Spleen (tissue), 11 donors: ENCODE measurements around the gene MOB3B. TPM values are rescaled to one million over a fixed set of nuclear protein-coding genes. Genes with fewer than 3 reads are reported as not detected.
A peak's percentile ranks its signal among the peaks of the same experiment; 100 is the strongest.

ENCODE experiments used
- DNase-seq: peaks from one replicate; pipeline ENCODE4 v3.0.0-alpha.2; 2020
- H3K27ac ChIP-seq, 8 donors: fragments of 200-600 bp; sonication (generic) in 7 of 8; 1 replicate in 4 of 8; 2 replicates in 4 of 8; pipeline versions ENCODE4 v1.5.0 to v1.8.0; 2016 to 2021; ENCODE audit warnings: inconsistent platforms in 4 of 8, mild to moderate bottlenecking in 4 of 8, moderate library complexity in 1 of 8
- H3K27me3 ChIP-seq, 7 donors: fragments of 200-600 bp; sonication (generic) in 6 of 7; replicated peaks in 1 of 7; 1 replicate in 4 of 7; 2 replicates in 3 of 7; pipeline versions ENCODE4 v1.5.0 to v1.8.0; 2016 to 2021; ENCODE audit warnings: inconsistent platforms in 3 of 7, mild to moderate bottlenecking in 1 of 7
- H3K36me3 ChIP-seq, 6 donors: fragments of 200-600 bp; sonication (generic) in 5 of 6; 1 replicate in 4 of 6; 2 replicates in 2 of 6; pipeline versions ENCODE4 v1.5.0 to v1.8.0; 2016 to 2021; ENCODE audit warnings: inconsistent platforms in 2 of 6
- H3K4me1 ChIP-seq, 6 donors: fragments of 200-600 bp; sonication (generic) in 5 of 6; 1 replicate in 3 of 6; 2 replicates in 3 of 6; pipeline versions ENCODE4 v1.5.0 to v1.8.0; 2016 to 2021; ENCODE audit warnings: inconsistent platforms in 3 of 6
- H3K4me3 ChIP-seq, 8 donors: fragments of 200-600 bp; sonication (generic) in 7 of 8; 1 replicate in 4 of 8; 2 replicates in 4 of 8; pipeline versions ENCODE4 v1.5.0 to v1.8.0; 2016 to 2021; ENCODE audit warnings: inconsistent platforms in 4 of 8, mild to moderate bottlenecking in 4 of 8, moderate library complexity in 2 of 8
- H3K9me3 ChIP-seq, 8 donors: fragments of 200-600 bp; sonication (generic) in 7 of 8; 1 replicate in 4 of 8; 2 replicates in 4 of 8; pipeline versions ENCODE4 v1.5.0 to v1.8.0; 2016 to 2021; ENCODE audit warnings: inconsistent platforms in 4 of 8
- POLR2A ChIP-seq, 3 donors: fragments of 450-650 bp; IDR thresholded peaks; one replicate each; pipeline ENCODE4 v1.5.1; 2017; ENCODE audit warnings: antibody characterized with exemption in 3 of 3, mild to moderate bottlenecking in 1 of 3
- POLR2AphosphoS5 ChIP-seq, 3 donors: sonication (generic); formaldehyde crosslinking; IDR thresholded peaks; one replicate each; pipeline ENCODE4 v1.5.1; 2017; ENCODE audit warnings: antibody characterized with exemption in 3 of 3
- WGBS, 5 donors: extraction: QIAGEN DNeasy Blood & Tissue Kit in 3 of 5; methylation state at CpG; one replicate each; pipeline versions ENCODE4 v1.1.5 to v1.1.7; 2013 to 2018; 5-methylcytosine and 5-hydroxymethylcytosine counted together
- intact Hi-C: fragments of 100-400 bp; cut with DNase I; formaldehyde crosslinking; loops from one replicate; pipeline ENCODE4 v1.15.0; 2023; ENCODE audit warnings: low total_unique reads
- polyA plus RNA-seq, 3 donors: library from polyadenylated mRNA; stranded (reverse); fragments of 200-250 nt; gene quantifications; one replicate each; pipeline ENCODE4 v1.2.1, GENCODE V29; 2013
- total RNA-seq, 7 donors: library from RNA; depleted of rRNA in 3 of 7; stranded (reverse); fragments of >200 nt in 3 of 7; fragmentation: NEBNext Ultra II Directional in 4 of 7; extraction: Animal tissue kit (Norgen Biotek cat#: 25700) in 4 of 7; gene quantifications; one replicate each; pipeline versions ENCODE4 v1.1.0 to v1.2.1, GENCODE V29; 2016 to 2021
- TF ChIP-seq, protein P1 (sequence below), 11 experiments: fragments of 200-600 bp in 7 of 11; fragments of 450-650 bp in 4 of 11; sonication (generic) in 4 of 11; IDR thresholded peaks in 8 of 11; conservative IDR thresholded peaks in 3 of 11; 1 replicate in 7 of 11; 2 replicates in 4 of 11; pipeline versions ENCODE4 v1.4.0 to v1.8.0; 2016 to 2021; ENCODE audit warnings: antibody characterized with exemption in 11 of 11, inconsistent platforms in 4 of 11, mild to moderate bottlenecking in 1 of 11
- donor health status: healthy with polysubstance abuse.
- donor health status: DM: no; HTN: no; CAD: no; lungs with moderate emphysema.
- donor health status: DM: no; HTN: no; CAD: no.
- donor health status: Bipolar disorder and iron deficiency.
- donor health status: healthy.
- donor health status: DM: no; HTN: no; CAD: no.
- donor health status: DM: yes; HTN: yes; CAD: no.

MOB3B gene
- total and polyA plus RNA-seq, 10 donors: 9.4 to 27.7 (median 19.9) TPM

DNA sequence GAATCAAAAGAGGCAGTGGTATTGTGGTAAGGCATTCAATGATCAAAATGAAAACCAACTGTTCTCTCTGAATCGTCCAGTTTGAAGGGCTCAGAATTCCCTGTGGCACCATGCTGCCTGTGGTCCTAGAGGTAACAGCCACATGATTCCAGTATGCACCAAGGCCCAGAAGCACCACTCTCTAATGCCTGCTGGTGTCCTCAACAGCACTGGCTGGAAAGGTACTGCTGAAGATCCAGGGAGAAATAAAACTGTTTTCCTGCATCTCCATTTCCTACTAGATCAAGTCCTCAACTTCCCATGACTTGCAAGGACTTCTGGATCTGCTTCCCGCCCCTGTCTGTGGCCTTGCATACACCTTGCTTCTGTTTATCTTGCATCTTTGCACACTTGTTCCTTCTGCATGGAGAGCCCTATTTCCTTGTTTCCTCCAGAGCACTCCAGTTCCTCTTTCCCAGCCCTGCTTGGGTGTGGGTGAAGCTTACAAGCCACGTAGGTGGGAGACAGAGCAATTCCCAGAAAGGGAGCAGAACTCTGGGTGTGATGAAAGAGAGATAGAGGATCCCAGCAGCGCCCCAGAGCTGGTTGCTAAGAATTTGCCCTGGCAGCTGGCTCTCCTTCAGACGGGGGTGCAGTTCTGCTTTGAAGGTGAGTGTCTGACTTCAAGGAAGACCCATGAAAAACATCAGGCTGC lies 191.6 kb downstream of the MOB3B start:
- Histone ChIP-seq H3K9me3 (no peaks in the 10 kb centered on the region), H3K4me1 (peaks cover 19 to 78% (median 48%) of the 10 kb centered on the region in 6 donors), H3K4me3 (no peak overlapping the region), H3K36me3 (no peaks in the 10 kb centered on the region), H3K27me3 (no peaks in the 10 kb centered on the region), H3K27ac (peak overlapping the region in 6 of 8 donors; percentile 11 to 61 (median 42))
- WGBS, 5 donors: 35 to 51% (median 44%) methylated on average over 5 of the region's 5 CpGs
- DNase-seq: no peak
- intact Hi-C loops: no loop called here
- TF ChIP-seq POLR2A (IDR thresholded peaks at IDR 0.05) (no peak), POLR2AphosphoS5 (IDR thresholded peaks at IDR 0.05) (no peak)
- TF ChIP-seq, protein P1, sequence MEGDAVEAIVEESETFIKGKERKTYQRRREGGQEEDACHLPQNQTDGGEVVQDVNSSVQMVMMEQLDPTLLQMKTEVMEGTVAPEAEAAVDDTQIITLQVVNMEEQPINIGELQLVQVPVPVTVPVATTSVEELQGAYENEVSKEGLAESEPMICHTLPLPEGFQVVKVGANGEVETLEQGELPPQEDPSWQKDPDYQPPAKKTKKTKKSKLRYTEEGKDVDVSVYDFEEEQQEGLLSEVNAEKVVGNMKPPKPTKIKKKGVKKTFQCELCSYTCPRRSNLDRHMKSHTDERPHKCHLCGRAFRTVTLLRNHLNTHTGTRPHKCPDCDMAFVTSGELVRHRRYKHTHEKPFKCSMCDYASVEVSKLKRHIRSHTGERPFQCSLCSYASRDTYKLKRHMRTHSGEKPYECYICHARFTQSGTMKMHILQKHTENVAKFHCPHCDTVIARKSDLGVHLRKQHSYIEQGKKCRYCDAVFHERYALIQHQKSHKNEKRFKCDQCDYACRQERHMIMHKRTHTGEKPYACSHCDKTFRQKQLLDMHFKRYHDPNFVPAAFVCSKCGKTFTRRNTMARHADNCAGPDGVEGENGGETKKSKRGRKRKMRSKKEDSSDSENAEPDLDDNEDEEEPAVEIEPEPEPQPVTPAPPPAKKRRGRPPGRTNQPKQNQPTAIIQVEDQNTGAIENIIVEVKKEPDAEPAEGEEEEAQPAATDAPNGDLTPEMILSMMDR (IDR thresholded peaks at IDR 0.05 in 8 of 11, conservative IDR thresholded peaks at IDR 0.05 in 3 of 11): no peak

GRCh38 chr9:27337236-27337635 lies 192.4 kb downstream of the MOB3B start:
- Histone ChIP-seq H3K4me1 (peaks cover 19 to 78% (median 49%) of the 10 kb centered on the region in 6 donors), H3K27ac (peak overlapping the region in 2 of 8 donors; percentile 53 to 61), H3K4me3 (no peak overlapping the region), H3K27me3 (no peaks in the 10 kb centered on the region), H3K36me3 (no peaks in the 10 kb centered on the region), H3K9me3 (no peaks in the 10 kb centered on the region)
- TF ChIP-seq POLR2A (IDR thresholded peaks at IDR 0.05) (no peak), POLR2AphosphoS5 (IDR thresholded peaks at IDR 0.05) (no peak)
- TF ChIP-seq, protein P1 (IDR thresholded peaks at IDR 0.05 in 8 of 11, conservative IDR thresholded peaks at IDR 0.05 in 3 of 11): no peak
- DNase-seq: no peak
- intact Hi-C loops: no loop called here
- WGBS, 5 donors: 71 to 81% (median 78%) methylated on average over 3 of the region's 3 CpGs

DNA sequence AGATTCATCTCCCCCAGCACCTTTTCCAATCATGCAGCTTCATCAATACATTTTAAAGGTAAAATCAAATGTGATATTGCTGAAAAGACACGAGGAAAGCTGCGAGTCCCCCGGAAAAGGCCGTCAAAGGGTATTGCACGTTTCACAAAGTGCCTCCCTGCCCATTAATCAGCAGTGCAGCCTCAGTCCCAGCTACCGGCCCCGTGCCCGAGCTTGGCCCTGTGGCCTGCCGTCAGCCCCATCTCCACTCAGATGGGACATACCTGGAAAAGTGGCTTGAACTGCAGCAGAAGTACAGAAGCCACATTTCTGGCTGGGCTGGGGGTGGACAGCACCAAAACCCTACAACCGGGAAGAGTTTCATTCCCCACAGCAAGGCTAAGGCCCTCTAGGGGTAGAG lies 192.8 kb downstream of the MOB3B start:
- Histone ChIP-seq H3K9me3 (no peaks in the 10 kb centered on the region), H3K4me3 (no peak overlapping the region), H3K36me3 (no peaks in the 10 kb centered on the region), H3K4me1 (peaks cover 19 to 76% (median 46%) of the 10 kb centered on the region in 6 donors), H3K27ac (peak overlapping the region in 1 of 8 donors; percentile 61), H3K27me3 (no peaks in the 10 kb centered on the region)
- intact Hi-C loops: no loop called here
- 91 to 96% (median 95%) methylated on average over 10 of the region's 10 CpGs for WGBS, 5 donors
- DNase-seq: no peak
- TF ChIP-seq POLR2AphosphoS5 (IDR thresholded peaks at IDR 0.05) (peak in 1 of 3 donors; percentile 21), POLR2A (IDR thresholded peaks at IDR 0.05) (no peak)

DNA sequence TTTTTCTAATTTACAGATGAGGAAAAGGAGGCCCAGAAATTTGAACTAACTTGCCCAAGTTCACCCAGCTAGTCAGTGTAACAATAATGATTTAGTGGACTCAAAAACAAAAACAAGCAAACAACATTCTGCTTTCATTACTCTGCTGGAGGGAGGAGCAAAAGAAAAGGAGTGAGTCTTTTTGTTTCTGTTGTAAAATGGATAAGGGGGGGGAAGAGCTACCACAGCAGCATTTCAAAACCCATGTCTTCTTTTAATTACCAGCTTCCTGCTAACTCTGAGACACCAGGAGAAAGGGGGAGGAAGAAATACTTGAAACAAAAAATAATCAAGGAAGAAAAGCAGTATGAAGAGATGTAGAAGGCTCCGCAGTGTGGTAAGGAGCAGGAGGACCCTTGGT lies 193.5 kb downstream of the MOB3B start:
- TF ChIP-seq, protein P1 (IDR thresholded peaks at IDR 0.05 in 8 of 11, conservative IDR thresholded peaks at IDR 0.05 in 3 of 11): no peak
- TF ChIP-seq POLR2A (IDR thresholded peaks at IDR 0.05) (no peak), POLR2AphosphoS5 (IDR thresholded peaks at IDR 0.05) (no peak)
- H3K9me3 ChIP-seq: no peaks in the 10 kb centered on the region
- H3K4me1 ChIP-seq: peaks cover 19 to 68% (median 42%) of the 10 kb centered on the region in 6 donors
- no peak overlapping the region for H3K4me3 ChIP-seq
- no peaks in the 10 kb centered on the region for H3K36me3 ChIP-seq
- no peak for DNase-seq
- H3K27me3 ChIP-seq: no peaks in the 10 kb centered on the region
- no peak overlapping the region for H3K27ac ChIP-seq
- WGBS, 5 donors: 90 to 97% (median 92%) methylated on average over 1 of the region's 1 CpG
- intact Hi-C loops: no loop called here
